Medulla oblongata (tissue), 1 donor: Measurements from ENCODE around the gene HSF2.
"Not testable (repeated sequence)": the region's sequence is repeated elsewhere in the genome, so short reads cannot be mapped to it uniquely, and the experiment has no call there.

Experiments
- DNase-seq: peaks from one replicate; pipeline ENCODE4 v3.0.0-alpha.2; 2015; ENCODE audit errors: extremely low spot score

Gene HSF2

GRCh38 chr6:122449069-122449468 is 49.6 kb downstream of the HSF2 start:
- DNase-seq: no peak

- no peak for DNase-seq
These were observed 53.1 kb downstream of the HSF2 start for GRCh38 chr6:122452509-122452908.

- DNase-seq: no peak
These were observed 55.2 kb downstream of the HSF2 start for GRCh38 chr6:122454673-122455072.

- not testable (repeated sequence) for DNase-seq
These were observed 55.7 kb downstream of the HSF2 start for GRCh38 chr6:122455116-122455515.

- DNase-seq: no peak
These were observed 58.6 kb downstream of the HSF2 start for GRCh38 chr6:122458087-122458486.

- DNase-seq: no peak
These were observed 59.8 kb downstream of the HSF2 start for GRCh38 chr6:122459240-122459639.

- DNase-seq: not testable (repeated sequence)
These were observed 60.5 kb downstream of the HSF2 start for GRCh38 chr6:122459865-122460416.

- no peak for DNase-seq
These were observed 62.4 kb downstream of the HSF2 start for GRCh38 chr6:122461885-122462284.

GRCh38 chr6:122471107-122472021 is 71.9 kb downstream of the HSF2 start, which contains the start of gene SERINC1:
Gene SERINC1, minus strand, starts transcription at chr6:122471807. Its CDS starts 70 bp downstream, at chr6:122471737.
- peak; percentile 99 for DNase-seq

- no peak for DNase-seq
These were observed 72.5 kb downstream of the HSF2 start for GRCh38 chr6:122472022-122472340.

- DNase-seq: peak; percentile 33
These were observed 76.7 kb downstream of the HSF2 start for GRCh38 chr6:122476131-122476530.

GRCh38 chr6:122482750-122483080 is 83.3 kb downstream of the HSF2 start:
- no peak for DNase-seq
